HG02970 (cell line): ENCODE results near the gene MFRP.

Source experiments
- ATAC-seq: cut with Tn5 transposase; IDR thresholded peaks from one replicate; pipeline ENCODE4 v1.9.1; 2021; ENCODE audit warnings: mild to moderate bottlenecking, moderate library complexity, moderate number of reproducible peaks; ENCODE audit not compliant: unreplicated experiment, low FRiP score

Gene MFRP

DNA sequence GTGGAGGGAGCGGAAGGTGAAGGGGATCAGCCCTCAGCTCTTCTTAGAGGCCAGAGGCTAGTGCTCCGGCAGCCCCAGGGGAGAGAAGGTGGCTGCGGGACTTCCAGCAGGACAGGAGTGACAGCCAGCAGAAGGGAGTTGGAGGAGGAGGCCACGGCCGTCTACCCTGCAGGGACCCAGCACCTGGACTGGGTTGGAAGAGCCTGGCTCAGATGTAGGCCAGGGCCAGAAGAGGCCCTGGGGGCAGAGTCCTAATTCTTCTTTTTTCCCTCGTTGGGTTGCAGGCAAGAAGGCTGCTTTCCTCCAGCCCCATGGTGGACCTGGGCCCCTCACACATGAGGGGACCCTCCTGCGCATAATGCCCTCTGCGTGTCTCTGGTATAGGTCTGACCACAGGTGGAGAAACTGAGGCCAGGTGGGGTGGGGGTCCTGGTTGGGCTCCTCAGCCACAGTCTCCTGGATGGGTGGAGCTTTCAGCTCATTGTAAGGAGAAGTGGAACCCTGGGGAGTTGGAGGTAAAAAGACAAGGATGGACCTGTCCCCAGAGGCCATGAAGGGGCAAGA lies 27.3 kb downstream of the MFRP start:
- ATAC-seq = no peak

DNA sequence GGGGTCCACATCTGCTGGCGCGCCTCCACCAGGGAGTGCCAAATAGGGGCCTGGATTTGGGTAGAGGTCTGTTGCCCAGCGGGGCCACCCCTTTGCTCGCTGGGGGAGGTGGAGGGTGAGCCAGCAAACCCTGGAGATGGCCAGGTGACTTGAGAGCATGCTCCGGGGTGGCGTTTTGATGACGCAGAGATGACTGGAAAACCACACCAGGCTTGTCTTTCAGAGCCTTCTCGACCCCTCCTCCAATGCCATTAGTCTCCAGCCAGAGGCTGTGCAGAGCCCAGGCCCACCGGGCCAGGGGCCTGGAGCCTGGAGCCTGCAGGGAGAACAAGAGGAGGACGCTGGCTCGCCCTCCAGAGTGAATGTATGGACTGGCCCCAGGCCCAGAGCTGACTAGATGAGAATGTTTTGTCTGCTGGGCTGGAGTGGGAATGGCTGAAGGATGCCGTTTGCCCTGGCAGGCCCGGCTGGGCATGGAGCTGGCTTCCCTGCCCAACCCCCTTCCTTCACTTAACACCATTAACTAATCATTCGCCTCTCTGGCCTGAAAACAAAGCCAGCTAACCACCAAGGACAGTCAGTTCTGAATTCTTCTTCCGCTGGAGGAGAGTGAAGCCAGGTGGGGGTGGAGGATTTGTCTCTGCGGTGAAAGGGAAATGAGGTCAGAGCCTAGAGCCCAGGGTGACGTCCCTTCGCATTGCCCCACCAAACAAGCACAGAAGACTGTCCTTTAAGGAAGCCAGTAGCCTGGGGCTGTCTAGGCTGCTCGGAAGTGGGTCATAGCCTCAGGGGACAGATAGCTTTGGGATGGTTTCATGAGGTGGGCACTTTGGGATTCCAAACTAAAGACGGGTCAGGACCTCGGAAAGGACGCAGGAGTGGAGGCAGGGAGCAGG lies 28.0 kb downstream of the MFRP start:
- ATAC-seq = no peak

DNA sequence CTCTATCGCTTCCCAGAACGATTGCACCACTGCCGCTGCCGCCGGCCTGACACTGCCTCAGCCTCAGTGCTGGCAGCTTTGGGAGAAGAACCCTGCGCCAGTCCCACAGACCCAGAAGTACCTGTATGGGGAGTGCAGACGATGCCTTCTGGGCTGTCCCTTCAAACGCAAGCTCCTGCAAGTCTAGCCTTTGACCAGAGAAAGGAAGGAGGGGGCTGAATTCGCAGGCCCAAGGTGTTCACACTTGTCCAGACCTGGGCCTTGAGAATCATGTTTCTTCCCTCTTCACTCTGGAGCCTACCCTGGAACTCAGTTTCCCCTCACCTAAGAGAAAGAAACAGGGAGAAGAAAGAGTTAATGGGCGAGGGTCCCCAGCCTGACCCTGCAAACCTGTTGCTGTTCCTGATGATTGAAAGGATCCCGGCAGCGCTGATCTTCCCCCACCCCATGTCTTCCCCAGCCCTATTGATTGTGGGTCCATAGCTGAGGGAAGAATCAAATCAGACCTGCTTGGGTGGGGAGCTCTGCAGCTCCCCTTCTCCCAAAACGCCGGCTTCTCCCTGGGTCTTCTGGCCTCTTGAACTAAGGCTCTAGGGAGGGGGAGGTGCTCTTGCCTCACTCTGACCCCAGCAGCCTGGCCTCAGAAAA lies 28.8 kb downstream of the MFRP start:
- no peak for ATAC-seq

DNA sequence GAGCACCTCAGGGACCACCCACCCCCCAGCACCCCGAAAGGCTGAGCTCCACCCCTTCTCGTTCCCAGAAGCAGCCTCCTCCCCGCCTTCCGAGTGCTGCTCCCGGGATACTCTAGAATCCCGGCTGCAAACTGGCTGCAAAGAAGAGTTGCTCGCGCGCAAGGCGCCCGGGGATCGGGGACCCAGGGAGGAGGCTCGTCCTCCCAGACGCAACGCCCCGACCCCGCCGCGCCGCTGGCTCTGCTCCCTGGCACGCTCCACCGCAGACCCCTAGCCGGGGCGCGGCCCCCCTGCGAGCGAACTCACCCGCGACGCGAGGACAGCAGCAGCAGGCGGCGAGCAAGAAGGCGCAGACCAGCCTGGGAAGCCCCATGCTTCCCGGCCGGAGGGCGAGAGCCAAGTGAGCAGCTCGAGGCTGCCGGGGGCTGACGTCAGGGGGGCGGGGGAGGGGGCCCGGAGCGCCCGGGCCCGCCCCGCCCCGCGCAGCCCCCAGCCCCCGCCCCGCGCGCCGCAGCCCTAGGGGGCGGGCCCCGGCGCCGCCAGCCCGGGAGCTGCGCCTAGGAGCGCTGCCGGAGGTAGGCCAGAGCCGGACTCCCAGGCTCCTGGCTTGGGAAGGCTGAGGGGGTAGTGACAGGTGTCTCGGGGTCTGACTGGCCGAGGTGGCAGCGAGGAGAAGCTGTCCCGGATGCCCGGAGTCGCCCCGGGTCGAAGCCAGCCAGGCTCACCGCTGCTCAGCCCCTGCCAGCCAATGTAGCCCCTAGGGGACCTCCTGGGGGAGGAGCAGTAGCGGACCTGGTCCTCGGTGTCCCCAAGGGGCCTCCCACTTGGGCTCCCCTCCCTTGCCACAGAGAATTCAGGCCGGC lies 29.5 kb downstream of the MFRP start, which contains the start of gene MCAM:
MCAM (minus strand) TSS at position 402 of the 863 bp plus-strand sequence; CDS start at position 373, 29 bp downstream.
- ATAC-seq = no peak

DNA sequence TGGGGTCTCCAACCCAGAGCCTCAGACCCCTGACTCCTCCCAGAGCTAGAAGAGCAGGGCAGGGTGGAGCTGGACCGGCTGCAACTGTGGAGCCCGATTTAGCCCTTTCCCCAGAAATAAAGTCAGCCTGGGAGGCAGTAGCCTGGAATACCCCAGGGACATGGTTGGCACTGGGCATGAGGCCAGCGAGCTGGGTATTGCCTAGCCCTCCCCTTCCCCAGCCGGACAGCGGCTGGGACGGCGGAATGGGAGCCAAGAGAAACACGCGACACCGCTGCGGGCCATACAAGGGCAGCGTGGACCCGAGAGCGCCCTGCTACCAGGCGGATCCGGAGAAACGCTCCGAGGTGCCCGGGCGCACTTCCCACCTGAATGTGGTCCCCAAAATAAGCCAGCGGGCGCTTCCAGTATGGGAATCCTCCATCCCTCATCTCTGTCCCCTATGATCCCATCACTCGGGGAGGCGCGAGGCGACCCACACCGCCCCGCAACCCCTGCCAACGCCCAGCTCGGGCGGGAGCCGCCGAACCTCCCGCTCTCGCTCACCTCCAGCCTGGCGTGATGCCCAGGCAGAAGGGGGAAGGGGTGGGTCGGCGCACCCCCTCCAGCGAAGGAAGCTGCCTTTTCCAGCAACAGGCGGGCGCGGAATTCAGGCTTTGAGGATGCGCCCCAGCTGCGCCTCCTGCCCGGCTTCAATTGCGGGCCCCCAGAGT lies 30.3 kb downstream of the MFRP start:
- no peak for ATAC-seq

DNA sequence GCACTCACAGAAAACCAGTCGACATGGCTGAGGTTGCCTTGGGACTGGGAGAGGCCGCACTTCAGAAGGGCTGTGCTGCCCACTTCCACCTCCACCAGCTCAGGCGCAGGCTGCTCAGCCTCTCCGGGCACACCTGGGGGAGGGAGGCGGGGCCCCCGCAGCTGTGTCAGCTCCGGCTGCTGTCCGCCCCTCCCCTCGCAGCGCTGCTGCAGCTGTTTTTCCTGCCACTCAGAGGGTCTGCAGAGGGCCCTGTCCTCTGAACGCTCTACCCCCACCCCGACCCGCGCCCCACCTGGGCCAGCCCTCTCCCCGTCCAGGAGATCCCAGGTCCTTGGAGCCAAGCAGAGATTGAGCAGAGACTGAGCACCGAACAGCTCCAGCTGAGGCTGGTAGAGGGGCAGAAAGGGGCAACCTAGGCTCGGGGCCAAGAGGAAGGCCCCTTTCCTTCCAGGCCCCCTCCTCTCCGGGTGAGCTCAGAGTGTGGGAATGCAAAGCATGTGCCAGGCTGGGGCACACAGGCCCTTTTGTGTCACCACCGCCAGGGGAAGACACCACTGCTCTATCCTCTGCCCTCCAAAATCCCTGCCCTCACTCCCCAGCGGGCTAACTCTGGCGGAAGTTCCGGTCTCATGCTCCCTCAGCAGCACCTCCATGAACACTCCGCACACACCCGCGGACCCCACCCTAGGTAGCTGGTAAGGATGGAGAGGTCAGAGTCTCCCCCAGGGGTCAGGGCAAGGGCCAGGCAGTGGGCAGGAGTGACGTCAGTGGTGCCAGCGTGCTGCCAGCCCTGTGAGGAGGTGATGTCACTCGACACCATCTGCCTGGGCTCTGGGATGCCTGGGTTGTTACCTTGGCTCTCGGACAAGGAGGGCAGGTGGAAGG lies 31.1 kb downstream of the MFRP start:
- ATAC-seq = no peak

DNA sequence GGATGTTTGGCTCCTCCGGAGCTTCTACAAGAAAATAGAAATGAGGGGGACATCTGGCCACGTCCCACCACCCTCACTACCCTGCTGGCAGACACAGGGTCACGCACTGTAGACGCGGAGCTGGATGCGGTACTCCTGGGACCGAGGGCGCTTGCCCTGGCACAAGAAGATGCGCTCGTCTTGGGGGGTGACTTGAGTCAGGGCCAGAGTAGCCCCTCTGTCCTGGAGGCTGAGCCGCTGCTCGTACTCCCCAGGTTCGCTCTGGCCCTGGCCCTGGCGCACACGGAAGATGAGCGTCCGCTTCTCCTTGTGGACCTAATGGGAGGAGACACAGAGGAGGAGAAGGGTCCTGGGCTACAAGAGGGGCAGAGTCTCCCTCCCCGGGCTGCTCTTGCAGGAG lies 31.8 kb downstream of the MFRP start:
- no peak for ATAC-seq

DNA sequence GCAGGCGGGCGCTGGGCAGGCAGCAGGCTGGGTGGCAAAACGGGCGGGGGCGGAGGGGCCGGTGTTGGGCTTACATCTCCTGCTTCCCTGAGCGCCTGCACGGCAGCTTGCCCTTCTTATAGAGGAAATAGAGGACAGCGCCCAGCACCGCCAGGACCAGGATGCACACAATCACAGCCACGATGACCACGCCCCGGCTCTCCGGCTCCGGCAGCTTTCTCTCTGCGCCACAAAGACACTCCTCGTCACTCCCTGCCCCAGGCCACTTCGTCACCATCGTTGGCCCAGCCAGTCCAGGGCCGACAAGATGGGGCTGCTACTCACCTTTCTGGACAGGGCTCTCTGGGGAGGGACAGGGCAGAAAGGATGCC lies 35.8 kb downstream of the MFRP start:
- ATAC-seq = no peak

DNA sequence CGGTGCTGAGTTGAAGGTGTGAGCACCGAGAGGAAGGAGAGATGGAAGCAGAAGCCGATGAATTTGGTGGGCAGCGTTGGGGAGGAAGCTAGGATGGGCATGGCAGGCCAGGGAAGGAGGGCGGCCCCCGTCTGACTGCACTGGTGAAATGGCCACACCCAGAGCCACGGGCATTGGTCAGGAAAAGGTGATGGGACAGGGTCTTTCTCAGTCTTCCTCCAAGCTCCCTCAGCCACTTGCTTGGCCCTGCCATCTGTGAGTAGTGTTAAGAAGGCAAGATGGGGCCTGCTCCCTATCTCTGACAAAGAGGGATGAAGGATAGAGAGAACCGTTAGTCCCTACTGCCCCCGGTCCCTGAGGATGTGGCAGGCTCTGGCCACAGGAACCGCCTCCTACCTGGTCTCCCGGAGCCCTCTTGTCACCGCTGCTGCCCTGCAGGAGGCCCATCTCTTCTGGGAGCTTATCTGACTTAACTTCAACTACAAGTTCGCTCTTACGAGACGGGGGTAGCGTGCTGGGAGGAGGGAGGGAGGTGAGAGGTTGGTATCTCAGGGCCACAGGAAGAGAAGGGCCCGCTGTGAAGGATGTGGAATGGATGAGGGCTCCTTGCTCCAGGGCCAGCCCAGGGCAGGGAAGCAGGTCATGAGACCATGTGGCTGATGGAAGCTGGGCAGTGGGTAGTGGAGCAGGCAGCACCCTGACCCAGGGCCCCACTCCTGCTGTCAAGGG lies 36.4 kb downstream of the MFRP start:
- no peak for ATAC-seq

DNA sequence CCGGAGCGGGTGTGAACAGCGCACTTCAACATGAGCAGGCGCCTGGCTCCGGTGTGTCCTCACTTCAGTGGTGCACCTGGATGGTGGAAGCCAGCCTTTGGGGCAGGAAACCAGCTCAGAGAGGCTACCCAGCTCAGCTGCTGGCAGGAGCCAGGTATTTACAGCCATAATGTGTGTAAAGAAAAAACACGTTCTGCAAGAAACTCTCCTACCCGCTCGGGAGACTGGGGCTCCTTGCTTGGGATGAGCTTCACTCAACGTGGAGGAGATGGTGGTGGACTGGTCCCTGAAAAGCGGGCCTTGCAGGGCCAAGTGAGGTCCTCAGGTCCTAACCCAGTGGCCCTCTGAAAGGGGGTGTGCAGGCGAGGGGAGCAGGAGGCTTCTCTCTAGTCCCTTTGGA lies 37.1 kb downstream of the MFRP start:
- no peak for ATAC-seq

DNA sequence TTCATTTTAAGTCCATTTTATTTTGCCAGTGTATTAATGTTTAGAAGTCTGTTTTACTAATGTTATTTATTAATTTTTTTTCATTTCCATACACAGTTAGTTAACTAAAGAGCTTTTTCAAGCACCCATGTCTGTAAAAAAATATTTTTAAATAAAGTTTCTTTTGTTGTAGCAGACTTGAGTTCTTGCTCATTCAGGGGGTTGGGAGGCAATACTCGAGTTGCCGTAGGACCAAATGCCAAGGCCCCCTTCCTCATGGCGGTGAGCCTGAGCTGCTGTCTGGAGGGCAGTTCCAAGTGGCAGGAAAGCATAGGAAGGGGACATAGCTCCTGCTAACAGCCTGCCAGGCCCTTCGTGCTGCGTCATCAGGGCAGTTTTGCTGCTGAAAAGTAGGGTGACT lies 38.5 kb downstream of the MFRP start:
- ATAC-seq = no peak

DNA sequence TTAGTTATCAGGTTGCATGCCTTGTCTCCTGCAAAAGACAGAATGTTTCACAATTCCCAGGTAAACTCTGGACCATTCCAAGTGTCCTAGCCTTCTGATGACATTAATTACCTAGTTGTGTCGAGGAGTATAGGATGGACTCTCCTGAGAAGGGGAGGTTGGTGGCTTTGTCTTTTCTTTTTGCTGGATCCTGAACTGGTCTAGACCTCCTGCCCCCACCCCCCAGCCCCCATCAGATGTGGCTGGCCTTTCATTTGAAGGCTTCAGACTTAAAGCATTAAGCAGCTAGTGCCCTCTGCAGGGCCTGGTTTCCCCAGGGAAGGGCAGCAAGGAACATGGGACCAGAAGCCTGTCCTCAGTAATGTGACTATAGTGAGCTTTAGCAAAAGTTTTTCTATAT lies 39.3 kb downstream of the MFRP start:
- no peak for ATAC-seq

DNA sequence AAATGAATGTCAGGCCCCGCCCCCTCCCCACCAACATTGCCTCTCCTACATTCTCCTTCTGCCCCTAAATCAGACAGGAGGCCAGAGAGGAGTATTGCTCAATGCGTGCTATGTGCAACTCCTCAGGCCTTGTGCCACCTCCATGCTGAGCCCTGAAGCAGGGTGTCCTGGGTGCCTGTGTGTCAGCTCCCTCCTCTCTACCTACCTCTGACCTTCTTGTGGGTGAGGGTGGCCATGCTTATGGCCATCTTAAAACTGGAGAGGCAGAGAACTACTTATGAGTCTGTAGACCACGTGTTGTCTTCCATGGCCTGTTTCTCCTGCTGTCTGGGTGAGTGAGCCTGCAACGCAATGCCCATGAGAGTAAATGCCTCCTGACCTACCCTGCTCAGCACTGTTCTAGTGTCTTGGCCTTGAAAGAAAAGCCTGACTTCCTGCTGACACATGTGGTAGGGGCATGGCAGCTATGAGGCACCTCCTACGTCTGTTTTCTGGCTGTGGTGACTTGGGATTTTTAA lies 40.1 kb downstream of the MFRP start:
- ATAC-seq = no peak

DNA sequence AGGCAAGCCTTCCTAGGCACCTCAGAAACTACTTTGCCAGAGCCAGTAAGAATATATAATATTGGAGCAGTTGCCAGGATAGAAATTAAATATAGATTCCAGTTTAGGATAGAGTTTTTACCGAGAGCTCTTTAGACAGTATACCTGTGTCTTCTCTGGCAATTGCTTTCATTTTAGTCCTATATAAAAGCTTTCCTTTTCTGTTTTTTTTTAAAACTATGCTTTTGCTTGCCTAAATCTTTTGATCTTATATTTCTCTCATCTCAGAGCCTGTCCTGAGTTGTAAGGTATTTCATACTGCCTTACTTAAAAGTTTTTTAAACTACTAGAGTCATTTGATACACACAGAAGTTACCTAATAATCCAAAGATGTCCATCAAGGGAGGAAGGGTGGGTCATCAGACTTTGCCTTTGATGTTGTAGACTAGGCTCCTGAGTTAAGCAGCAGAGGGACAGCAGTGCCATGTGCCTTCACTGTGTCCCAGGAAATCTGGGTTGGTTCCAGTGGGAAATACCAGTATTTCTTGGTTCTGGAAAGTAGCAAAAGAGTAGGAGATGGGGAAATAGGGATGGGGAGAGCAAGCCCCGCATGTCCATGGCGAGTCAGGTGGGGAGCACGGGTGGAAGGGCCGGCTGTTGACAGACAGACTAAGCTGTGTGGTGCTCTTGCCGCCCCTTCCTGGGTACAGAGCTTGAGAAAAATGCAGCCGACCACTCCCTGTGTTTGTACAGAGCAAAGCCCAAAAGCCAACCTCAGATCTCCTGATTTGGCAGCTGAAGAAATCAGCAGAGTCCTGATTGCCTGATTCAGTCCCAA lies 40.7 kb downstream of the MFRP start:
- ATAC-seq = no peak

DNA sequence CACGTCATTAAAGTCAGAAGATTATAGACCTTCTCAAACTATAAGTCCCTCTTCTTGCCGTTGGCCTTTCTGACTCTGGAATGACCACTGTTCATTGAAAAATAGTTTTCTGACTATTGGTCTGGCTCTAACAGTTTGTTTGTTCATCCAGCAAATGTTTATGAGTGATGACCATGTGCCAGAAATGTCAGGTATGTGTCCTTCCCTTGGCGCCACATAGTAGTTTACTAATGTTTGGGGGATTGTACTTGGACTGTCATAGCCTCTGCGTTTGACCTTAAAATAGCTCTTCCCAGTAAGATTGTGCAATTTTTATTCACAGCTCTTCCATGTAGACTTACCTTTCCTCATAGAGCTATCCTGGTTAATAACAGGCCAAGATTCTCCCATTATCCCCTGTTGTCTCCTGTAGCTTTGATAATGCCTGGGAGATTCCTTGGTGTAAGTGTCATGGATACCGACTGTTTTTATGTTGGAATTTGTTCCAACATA lies 43.2 kb downstream of the MFRP start:
- ATAC-seq = no peak

DNA sequence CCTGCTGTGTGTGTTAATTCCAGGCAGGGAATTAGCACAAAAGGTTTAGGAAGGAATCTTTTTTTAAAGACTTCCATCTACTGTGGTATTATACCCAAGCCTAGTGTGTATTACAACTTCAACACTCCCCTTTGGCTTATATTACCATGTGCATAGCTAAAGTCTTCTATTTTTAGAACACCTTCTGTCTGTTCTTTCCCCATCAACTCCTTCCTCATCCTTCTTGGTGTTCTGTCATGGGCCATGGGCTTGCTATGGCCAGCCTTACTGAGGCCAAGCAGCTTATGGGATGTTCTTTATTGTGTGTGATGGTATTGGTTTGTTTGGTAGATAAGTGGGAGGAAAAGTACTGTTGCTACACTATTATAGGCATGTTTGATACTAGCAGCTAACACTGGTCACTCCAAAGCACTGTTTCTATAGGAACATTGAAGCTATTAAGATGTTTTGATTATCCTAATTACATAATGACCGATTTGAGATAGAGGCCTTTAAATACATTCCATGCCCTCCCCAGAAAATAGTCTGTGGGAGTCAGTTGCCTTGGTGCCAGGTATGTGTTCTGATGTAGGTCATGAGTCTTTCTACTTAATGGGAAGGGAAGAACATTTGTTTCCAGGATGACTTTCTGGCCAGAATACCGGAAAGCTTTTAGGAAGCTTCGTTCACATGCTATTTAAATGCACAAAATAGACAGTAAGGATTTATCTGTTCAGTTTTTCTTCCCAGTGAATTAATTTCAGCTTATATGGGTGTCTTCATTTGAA lies 46.1 kb downstream of the MFRP start:
- no peak for ATAC-seq
